ENCODE results near the gene KCNQ4. TPM values are rescaled to one million over a fixed set of nuclear protein-coding genes. Genes with fewer than 3 reads are reported as not detected.

Gene KCNQ4
- total RNA-seq, 1 donor from 2014 or later = 0.78 TPM

- peak overlapping the region; percentile 72 for H3K27ac Mint-ChIP-seq
- peaks cover 6% of the 10 kb centered on the region for H3K27me3 Mint-ChIP-seq (ENCODE audit: low read depth)
- H3K4me3 Mint-ChIP-seq = peak overlapping the region; percentile 37
- TF ChIP-seq CTCF (IDR thresholded peaks at IDR 0.05; ENCODE audit: unreplicated experiment) = no peak
- H3K9me3 Mint-ChIP-seq = no peaks in the 10 kb centered on the region
- DNase-seq (ENCODE audit: low spot score in 2 of 2, unreplicated experiment in 2 of 2) = no peak
- peaks cover 27% of the 10 kb centered on the region for H3K4me1 Mint-ChIP-seq
- H3K36me3 Mint-ChIP-seq = no peaks in the 10 kb centered on the region
These were observed 19.1 kb downstream of the KCNQ4 start for GRCh38 chr1:40802742-40803113.

- Mint-ChIP-seq H3K36me3 (no peaks in the 10 kb centered on the region), H3K27ac (peak overlapping the region; percentile 47), H3K9me3 (no peaks in the 10 kb centered on the region), H3K4me3 (no peak overlapping the region), H3K27me3 (ENCODE audit: low read depth) (peaks cover 6% of the 10 kb centered on the region), H3K4me1 (peaks cover 29% of the 10 kb centered on the region)
- TF ChIP-seq CTCF (IDR thresholded peaks at IDR 0.05; ENCODE audit: unreplicated experiment) = no peak
- DNase-seq (ENCODE audit: low spot score in 2 of 2, unreplicated experiment in 2 of 2) = no peak
These were observed 19.9 kb downstream of the KCNQ4 start for GRCh38 chr1:40803447-40803846.

GRCh38 chr1:40803902-40804301 is 20.3 kb downstream of the KCNQ4 start:
- Mint-ChIP-seq H3K27me3 (ENCODE audit: low read depth) (peaks cover 6% of the 10 kb centered on the region), H3K36me3 (no peaks in the 10 kb centered on the region), H3K4me3 (no peak overlapping the region), H3K4me1 (peaks cover 34% of the 10 kb centered on the region), H3K9me3 (no peaks in the 10 kb centered on the region), H3K27ac (no peak overlapping the region)
- no peak for TF ChIP-seq CTCF (IDR thresholded peaks at IDR 0.05; ENCODE audit: unreplicated experiment)
- no peak for DNase-seq (ENCODE audit: low spot score in 2 of 2, unreplicated experiment in 2 of 2)

- no peak for TF ChIP-seq CTCF (IDR thresholded peaks at IDR 0.05; ENCODE audit: unreplicated experiment)
- no peak overlapping the region for H3K4me3 Mint-ChIP-seq
- peaks cover 3% of the 10 kb centered on the region for H3K27me3 Mint-ChIP-seq (ENCODE audit: low read depth)
- H3K4me1 Mint-ChIP-seq = peaks cover 14% of the 10 kb centered on the region
- no peaks in the 10 kb centered on the region for H3K9me3 Mint-ChIP-seq
- no peak for DNase-seq (ENCODE audit: low spot score in 2 of 2, unreplicated experiment in 2 of 2)
- H3K36me3 Mint-ChIP-seq = no peaks in the 10 kb centered on the region
- H3K27ac Mint-ChIP-seq = no peak overlapping the region
These were observed 22.7 kb downstream of the KCNQ4 start for GRCh38 chr1:40806240-40806639.

GRCh38 chr1:40806731-40807695 is 23.4 kb downstream of the KCNQ4 start:
- DNase-seq (ENCODE audit: low spot score in 2 of 2, unreplicated experiment in 2 of 2) = no peak
- H3K27me3 Mint-ChIP-seq (ENCODE audit: low read depth) = peaks cover 3% of the 10 kb centered on the region
- no peak overlapping the region for H3K27ac Mint-ChIP-seq
- no peak for TF ChIP-seq CTCF (IDR thresholded peaks at IDR 0.05; ENCODE audit: unreplicated experiment)
- H3K4me1 Mint-ChIP-seq = peaks cover 9% of the 10 kb centered on the region
- H3K9me3 Mint-ChIP-seq = no peaks in the 10 kb centered on the region
- no peaks in the 10 kb centered on the region for H3K36me3 Mint-ChIP-seq
- no peak overlapping the region for H3K4me3 Mint-ChIP-seq

All from mesothelial cell of epicardium (in vitro differentiated cells).